ENCODE data around the gene FLT4.

Gene FLT4

DNA sequence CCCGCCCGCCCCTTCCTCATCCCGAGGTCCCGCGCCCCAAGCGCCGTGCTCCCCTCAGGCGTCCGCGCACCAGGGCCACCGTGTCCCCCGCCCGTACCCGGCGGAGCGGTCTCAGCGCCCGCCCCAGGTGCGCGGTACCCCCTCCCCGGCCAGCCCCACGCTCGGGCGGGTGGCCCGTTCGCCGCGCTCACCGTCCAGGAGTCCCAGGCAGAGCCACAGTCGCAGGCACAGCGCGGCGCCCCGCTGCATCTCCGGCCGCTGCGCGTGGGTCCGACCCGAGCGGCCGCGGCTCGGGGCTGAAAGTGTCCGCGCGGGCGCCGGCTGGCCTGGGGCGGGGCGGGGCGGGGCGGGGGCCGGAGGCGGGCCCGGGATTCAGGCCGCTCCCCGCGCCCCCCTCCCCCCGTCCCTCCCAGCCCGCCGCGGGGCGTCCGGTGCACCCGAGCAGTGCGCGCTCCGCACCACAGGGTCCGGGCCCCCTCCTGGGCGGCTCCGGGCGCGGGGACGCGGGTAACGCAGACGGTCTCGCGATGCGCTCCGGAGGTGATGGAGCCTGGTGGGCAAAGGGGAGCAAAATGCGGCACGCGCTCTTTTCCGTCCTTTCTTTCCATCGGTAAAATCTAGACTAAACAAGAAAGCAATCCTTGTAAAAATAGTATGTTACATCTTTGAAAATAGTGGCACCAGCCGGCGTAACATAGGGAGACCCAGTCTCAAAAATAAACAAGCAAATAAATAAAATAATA, at the start of gene FLT4:
FLT4 (minus strand) TSS at position 304 of the 743 bp plus-strand sequence; CDS start at position 249, 55 bp downstream.
- H3K27me3 ChIP-seq (ENCODE audit: insufficient read depth, low read length) = no peaks in the 10 kb centered on the region
- no peaks in the 10 kb centered on the region for H3K9me3 ChIP-seq (ENCODE audit: low read length)
- no peaks in the 10 kb centered on the region for H4K20me1 ChIP-seq (ENCODE audit: insufficient read depth, low read length)
- no peaks in the 10 kb centered on the region for H3F3A ChIP-seq (ENCODE audit: insufficient read depth, low read length)
- no peak within 1 kb of the TSS for H3K27ac ChIP-seq (ENCODE audit: low read depth, low read length, poor library complexity, severe bottlenecking)
- H3K9me2 ChIP-seq (ENCODE audit: low read depth, low read length) = no peaks in the 10 kb centered on the region
- TF ChIP-seq, protein P1, sequence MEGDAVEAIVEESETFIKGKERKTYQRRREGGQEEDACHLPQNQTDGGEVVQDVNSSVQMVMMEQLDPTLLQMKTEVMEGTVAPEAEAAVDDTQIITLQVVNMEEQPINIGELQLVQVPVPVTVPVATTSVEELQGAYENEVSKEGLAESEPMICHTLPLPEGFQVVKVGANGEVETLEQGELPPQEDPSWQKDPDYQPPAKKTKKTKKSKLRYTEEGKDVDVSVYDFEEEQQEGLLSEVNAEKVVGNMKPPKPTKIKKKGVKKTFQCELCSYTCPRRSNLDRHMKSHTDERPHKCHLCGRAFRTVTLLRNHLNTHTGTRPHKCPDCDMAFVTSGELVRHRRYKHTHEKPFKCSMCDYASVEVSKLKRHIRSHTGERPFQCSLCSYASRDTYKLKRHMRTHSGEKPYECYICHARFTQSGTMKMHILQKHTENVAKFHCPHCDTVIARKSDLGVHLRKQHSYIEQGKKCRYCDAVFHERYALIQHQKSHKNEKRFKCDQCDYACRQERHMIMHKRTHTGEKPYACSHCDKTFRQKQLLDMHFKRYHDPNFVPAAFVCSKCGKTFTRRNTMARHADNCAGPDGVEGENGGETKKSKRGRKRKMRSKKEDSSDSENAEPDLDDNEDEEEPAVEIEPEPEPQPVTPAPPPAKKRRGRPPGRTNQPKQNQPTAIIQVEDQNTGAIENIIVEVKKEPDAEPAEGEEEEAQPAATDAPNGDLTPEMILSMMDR (IDR thresholded peaks at IDR 0.05; ENCODE audit: low read length) = no peak
- no peak for TF ChIP-seq EZH2 (IDR thresholded peaks at IDR 0.05; ENCODE audit: borderline replicate concordance, low read length)
- H3K4me2 ChIP-seq (ENCODE audit: low read length) = no peak within 1 kb of the TSS
- no peaks in the 10 kb centered on the region for H3K4me1 ChIP-seq (ENCODE audit: insufficient read depth, low read length, severe bottlenecking)
- no peak within 1 kb of the TSS for H2AFZ ChIP-seq (ENCODE audit: low read length)
- no peak within 1 kb of the TSS for H3K9ac ChIP-seq (ENCODE audit: low read length)
- H3K36me3 ChIP-seq (ENCODE audit: insufficient read depth, low read length) = no peaks in the 10 kb centered on the region
- no peak within 1 kb of the TSS for H3K4me3 ChIP-seq (ENCODE audit: low read depth, low read length, poor library complexity, severe bottlenecking)
- H3K79me2 ChIP-seq (ENCODE audit: insufficient read depth, low read length) = no peaks in the 10 kb centered on the region

DNA sequence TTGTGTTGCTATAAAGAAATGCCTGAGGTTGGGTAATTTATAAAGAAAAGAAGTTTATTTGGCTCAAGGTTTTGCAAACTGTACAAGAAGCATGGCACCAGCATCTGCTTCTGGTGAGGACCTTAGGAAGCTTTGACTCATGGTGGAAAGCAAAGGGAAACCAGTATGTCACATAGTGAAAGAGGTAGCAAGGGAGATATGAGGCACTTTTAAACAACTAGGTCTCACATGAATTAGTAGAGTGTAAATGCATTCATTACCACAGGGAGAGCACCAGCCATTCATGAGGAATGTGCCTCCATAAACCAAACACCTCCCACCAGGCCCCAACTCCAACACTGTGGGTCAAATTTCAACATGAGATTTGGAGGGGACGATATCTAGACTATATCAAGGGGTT, 49.6 kb upstream of the FLT4 start:
- TF ChIP-seq, protein P1 (IDR thresholded peaks at IDR 0.05; ENCODE audit: low read length) = no peak
- TF ChIP-seq EZH2 (IDR thresholded peaks at IDR 0.05; ENCODE audit: borderline replicate concordance, low read length) = no peak
- Histone ChIP-seq H3F3A (ENCODE audit: insufficient read depth, low read length) (no peaks in the 10 kb centered on the region), H3K9me2 (ENCODE audit: low read depth, low read length) (no peaks in the 10 kb centered on the region), H3K27ac (ENCODE audit: low read depth, low read length, poor library complexity, severe bottlenecking) (no peak overlapping the region), H3K79me2 (ENCODE audit: insufficient read depth, low read length) (no peaks in the 10 kb centered on the region), H3K4me2 (ENCODE audit: low read length) (no peak overlapping the region), H4K20me1 (ENCODE audit: insufficient read depth, low read length) (no peaks in the 10 kb centered on the region), H3K9me3 (ENCODE audit: low read length) (peaks cover 7% of the 10 kb centered on the region; the same call in 1 of the 2 replicates), H3K4me3 (ENCODE audit: low read depth, low read length, poor library complexity, severe bottlenecking) (no peak overlapping the region), H2AFZ (ENCODE audit: low read length) (no peak overlapping the region), H3K27me3 (ENCODE audit: insufficient read depth, low read length) (no peaks in the 10 kb centered on the region), H3K9ac (ENCODE audit: low read length) (no peak overlapping the region), H3K4me1 (ENCODE audit: insufficient read depth, low read length, severe bottlenecking) (no peaks in the 10 kb centered on the region), H3K36me3 (ENCODE audit: insufficient read depth, low read length) (no peaks in the 10 kb centered on the region)

DNA sequence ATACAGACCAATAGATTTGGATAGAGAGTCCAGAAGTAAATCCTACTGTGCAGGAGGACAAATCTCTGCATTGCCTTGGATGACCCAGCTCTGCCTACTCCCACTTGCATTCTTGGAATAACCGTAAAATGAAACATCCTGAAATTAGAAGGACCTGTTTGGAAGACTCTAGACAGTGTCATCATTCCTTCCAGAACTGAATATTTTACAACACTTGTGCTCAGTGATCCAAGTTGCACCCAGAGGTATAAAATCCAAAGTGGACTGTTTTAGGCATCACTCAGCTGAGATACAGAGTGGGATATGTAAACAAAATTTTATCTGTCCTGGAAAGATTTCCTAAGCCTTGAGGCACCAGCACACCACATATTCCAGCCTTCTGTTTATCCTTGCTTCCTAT, 46.7 kb upstream of the FLT4 start:
- TF ChIP-seq EZH2 (IDR thresholded peaks at IDR 0.05; ENCODE audit: borderline replicate concordance, low read length) = no peak
- TF ChIP-seq, protein P1 (IDR thresholded peaks at IDR 0.05; ENCODE audit: low read length) = no peak
- H3K9me2 ChIP-seq (ENCODE audit: low read depth, low read length) = no peaks in the 10 kb centered on the region
- no peak overlapping the region for H3K4me3 ChIP-seq (ENCODE audit: low read depth, low read length, poor library complexity, severe bottlenecking)
- H3K36me3 ChIP-seq (ENCODE audit: insufficient read depth, low read length) = no peaks in the 10 kb centered on the region
- H2AFZ ChIP-seq (ENCODE audit: low read length) = no peak overlapping the region
- H3K79me2 ChIP-seq (ENCODE audit: insufficient read depth, low read length) = no peaks in the 10 kb centered on the region
- H3K9me3 ChIP-seq (ENCODE audit: low read length) = peaks cover 7% of the 10 kb centered on the region; the same call in 1 of the 2 replicates
- H3F3A ChIP-seq (ENCODE audit: insufficient read depth, low read length) = no peaks in the 10 kb centered on the region
- H3K27ac ChIP-seq (ENCODE audit: low read depth, low read length, poor library complexity, severe bottlenecking) = no peak overlapping the region
- H3K4me1 ChIP-seq (ENCODE audit: insufficient read depth, low read length, severe bottlenecking) = no peaks in the 10 kb centered on the region
- H3K9ac ChIP-seq (ENCODE audit: low read length) = no peak overlapping the region
- no peaks in the 10 kb centered on the region for H3K27me3 ChIP-seq (ENCODE audit: insufficient read depth, low read length)
- no peaks in the 10 kb centered on the region for H4K20me1 ChIP-seq (ENCODE audit: insufficient read depth, low read length)
- H3K4me2 ChIP-seq (ENCODE audit: low read length) = no peak overlapping the region
